ENCODE measurements around the gene INAVA.

The INAVA gene

GRCh38 chr1:200894712-200895442 is at the start of gene INAVA:
TSS of gene INAVA (plus strand) at chr1:200894900. CDS start at chr1:200898401, 3,501 bp downstream.
- in situ Hi-C loops (cut with MboI; ENCODE audit: low sequenced_read_pairs) = no loop called here

GRCh38 chr1:200845360-200845759 is 49.3 kb upstream of the INAVA start:
- in situ Hi-C loops (cut with MboI; ENCODE audit: low sequenced_read_pairs) = no loop called here

GRCh38 chr1:200846398-200846797 is 48.3 kb upstream of the INAVA start:
- in situ Hi-C loops (cut with MboI; ENCODE audit: low sequenced_read_pairs) = no loop called here

- in situ Hi-C loops (cut with MboI; ENCODE audit: low sequenced_read_pairs) = no loop called here
Observed at GRCh38 chr1:200849430-200849829, 45.3 kb upstream of the INAVA start.

- in situ Hi-C loops (cut with MboI; ENCODE audit: low sequenced_read_pairs) = no loop called here
Observed at GRCh38 chr1:200850554-200850953, 44.1 kb upstream of the INAVA start.

GRCh38 chr1:200856716-200857357 is 37.9 kb upstream of the INAVA start:
- in situ Hi-C loops (cut with MboI; ENCODE audit: low sequenced_read_pairs) = no loop called here

- in situ Hi-C loops (cut with MboI; ENCODE audit: low sequenced_read_pairs) = no loop called here
Observed at GRCh38 chr1:200857804-200858203, 36.9 kb upstream of the INAVA start.

GRCh38 chr1:200861937-200862647 is 32.6 kb upstream of the INAVA start:
- in situ Hi-C loops (cut with MboI; ENCODE audit: low sequenced_read_pairs) = no loop called here

GRCh38 chr1:200862713-200863415 is 31.8 kb upstream of the INAVA start:
- in situ Hi-C loops (cut with MboI; ENCODE audit: low sequenced_read_pairs) = no loop called here

- in situ Hi-C loops (cut with MboI; ENCODE audit: low sequenced_read_pairs) = no loop called here
Observed at GRCh38 chr1:200866116-200866515, 28.6 kb upstream of the INAVA start.

- in situ Hi-C loops (cut with MboI; ENCODE audit: low sequenced_read_pairs) = no loop called here
Observed at GRCh38 chr1:200866521-200866920, 28.2 kb upstream of the INAVA start.

GRCh38 chr1:200867018-200867811 is 27.5 kb upstream of the INAVA start:
- in situ Hi-C loops (cut with MboI; ENCODE audit: low sequenced_read_pairs) = no loop called here

GRCh38 chr1:200869376-200869752 is 25.3 kb upstream of the INAVA start:
- in situ Hi-C loops (cut with MboI; ENCODE audit: low sequenced_read_pairs) = no loop called here

GRCh38 chr1:200869753-200870391 is 24.8 kb upstream of the INAVA start:
- in situ Hi-C loops (cut with MboI; ENCODE audit: low sequenced_read_pairs) = no loop called here

GRCh38 chr1:200872446-200873115 is 22.1 kb upstream of the INAVA start, which contains the start of gene GPR25:
TSS of gene GPR25 (plus strand) at chr1:200872981. CDS start at chr1:200873038, 57 bp downstream.
- in situ Hi-C loops (cut with MboI; ENCODE audit: low sequenced_read_pairs) = no loop called here

- in situ Hi-C loops (cut with MboI; ENCODE audit: low sequenced_read_pairs) = no loop called here
Observed at GRCh38 chr1:200873116-200873670, 21.5 kb upstream of the INAVA start.

GRCh38 chr1:200873671-200874397 is 20.9 kb upstream of the INAVA start:
- in situ Hi-C loops (cut with MboI; ENCODE audit: low sequenced_read_pairs) = no loop called here

GRCh38 chr1:200874694-200875093 is 20.0 kb upstream of the INAVA start:
- in situ Hi-C loops (cut with MboI; ENCODE audit: low sequenced_read_pairs) = no loop called here
